Testis (tissue), 3 donors: Measurements from ENCODE around the gene STK38. TPM values are rescaled to one million over a fixed set of nuclear protein-coding genes. Genes with fewer than 3 reads are reported as not detected.

Experiments
- DNase-seq: peaks from one replicate; pipeline ENCODE4 v3.0.0-alpha.2; 2019
- H3K27ac ChIP-seq, 2 donors: fragments of 200-600 bp; sonication (generic); one replicate each; pipeline ENCODE4 v1.5.1; 2019
- H3K27me3 ChIP-seq: fragments of 200-600 bp; sonication (generic); one replicate; pipeline ENCODE4 v1.5.1; 2019
- H3K36me3 ChIP-seq: fragments of 200-600 bp; sonication (generic); one replicate; pipeline ENCODE4 v1.5.1; 2017; ENCODE audit warnings: low read depth; ENCODE audit errors: missing control alignments
- H3K4me1 ChIP-seq: fragments of 200-600 bp; sonication (generic); one replicate; pipeline ENCODE4 v1.5.1; 2019
- H3K4me3 ChIP-seq, 2 donors: fragments of 200-600 bp; sonication (generic); one replicate each; pipeline ENCODE4 v1.5.1; 2017 to 2019
- H3K9me3 ChIP-seq: fragments of 200-600 bp; sonication (generic); one replicate; pipeline ENCODE4 v1.5.1; 2017
- POLR2A ChIP-seq: fragments of 450-650 bp; IDR thresholded peaks from one replicate; pipeline ENCODE4 v1.6.1; 2017; ENCODE audit warnings: antibody characterized with exemption, mild to moderate bottlenecking, moderate library complexity
- WGBS, 2 donors: methylation state at CpG; one replicate each; pipeline ENCODE4 v1.1.5; 2018; 5-methylcytosine and 5-hydroxymethylcytosine counted together
- intact Hi-C: fragments of 100-400 bp; cut with DNase I; formaldehyde crosslinking; loops from one replicate; pipeline ENCODE4 v1.15.1; 2023; ENCODE audit warnings: low total_unique reads
- polyA plus RNA-seq: library from polyadenylated mRNA; stranded (reverse); fragments of 350-450 nt; fragmentation: Illumina TruSeq; extraction: RNeasy Lipid Tissue Mini Kit (QIAGEN cat#74804); gene quantifications from one replicate; pipeline ENCODE4 v1.2.3, GENCODE V29; 2014; ENCODE audit warnings: low read depth, low replicate concordance; ENCODE audit not compliant: insufficient read depth
- total RNA-seq, 2 donors: library from RNA; depleted of rRNA; stranded (reverse); fragments of >200 nt; gene quantifications; one replicate each; pipeline ENCODE4 v1.2.3, GENCODE V29; 2016
- TF ChIP-seq, protein P1 (sequence below), 3 experiments: fragments of 450-650 bp in 2 of 3; fragments of 200-600 bp in 1 of 3; sonication (generic) in 1 of 3; IDR thresholded peaks; one replicate each; pipeline ENCODE4 v1.5.1; 2016 to 2019; ENCODE audit warnings: antibody characterized with exemption in 3 of 3, mild to moderate bottlenecking in 2 of 3, moderate library complexity in 1 of 3

Gene STK38
- total and polyA plus RNA-seq, 3 donors from 2014 or later, result 20.4 to 23.9 (median 22.0) TPM

DNA sequence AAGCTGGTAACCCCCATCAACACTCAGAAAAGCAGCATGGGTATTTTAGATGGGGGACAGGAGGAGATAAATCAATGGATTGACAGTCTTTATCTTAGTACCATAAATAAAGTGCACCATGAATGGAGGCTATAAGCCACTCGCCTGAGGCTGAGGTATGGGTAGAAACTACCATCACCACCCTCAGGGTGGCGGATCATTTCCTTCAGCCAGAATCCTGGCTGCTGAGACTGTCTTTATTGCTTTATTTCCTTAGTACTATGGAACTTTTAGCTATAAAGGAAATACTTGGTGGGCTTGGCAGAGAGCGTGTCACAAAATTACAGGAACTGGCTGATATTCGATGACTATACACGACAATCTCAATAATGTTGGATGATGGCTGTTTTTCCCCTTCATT, 52.2 kb downstream of the STK38 start:
- TF ChIP-seq, protein P1, sequence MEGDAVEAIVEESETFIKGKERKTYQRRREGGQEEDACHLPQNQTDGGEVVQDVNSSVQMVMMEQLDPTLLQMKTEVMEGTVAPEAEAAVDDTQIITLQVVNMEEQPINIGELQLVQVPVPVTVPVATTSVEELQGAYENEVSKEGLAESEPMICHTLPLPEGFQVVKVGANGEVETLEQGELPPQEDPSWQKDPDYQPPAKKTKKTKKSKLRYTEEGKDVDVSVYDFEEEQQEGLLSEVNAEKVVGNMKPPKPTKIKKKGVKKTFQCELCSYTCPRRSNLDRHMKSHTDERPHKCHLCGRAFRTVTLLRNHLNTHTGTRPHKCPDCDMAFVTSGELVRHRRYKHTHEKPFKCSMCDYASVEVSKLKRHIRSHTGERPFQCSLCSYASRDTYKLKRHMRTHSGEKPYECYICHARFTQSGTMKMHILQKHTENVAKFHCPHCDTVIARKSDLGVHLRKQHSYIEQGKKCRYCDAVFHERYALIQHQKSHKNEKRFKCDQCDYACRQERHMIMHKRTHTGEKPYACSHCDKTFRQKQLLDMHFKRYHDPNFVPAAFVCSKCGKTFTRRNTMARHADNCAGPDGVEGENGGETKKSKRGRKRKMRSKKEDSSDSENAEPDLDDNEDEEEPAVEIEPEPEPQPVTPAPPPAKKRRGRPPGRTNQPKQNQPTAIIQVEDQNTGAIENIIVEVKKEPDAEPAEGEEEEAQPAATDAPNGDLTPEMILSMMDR (IDR thresholded peaks at IDR 0.05), result no peak
- DNase-seq, result no peak
- no peaks in the 10 kb centered on the region for H3K4me1 ChIP-seq
- no peaks in the 10 kb centered on the region for H3K9me3 ChIP-seq
- intact Hi-C loops, result no loop called here
- no peaks in the 10 kb centered on the region for H3K36me3 ChIP-seq
- H3K27me3 ChIP-seq, result no peaks in the 10 kb centered on the region
- no peak overlapping the region for H3K4me3 ChIP-seq
- WGBS, 2 donors, result 98 to 99% methylated on average over 5 of the region's 5 CpGs
- no peak overlapping the region for H3K27ac ChIP-seq

DNA sequence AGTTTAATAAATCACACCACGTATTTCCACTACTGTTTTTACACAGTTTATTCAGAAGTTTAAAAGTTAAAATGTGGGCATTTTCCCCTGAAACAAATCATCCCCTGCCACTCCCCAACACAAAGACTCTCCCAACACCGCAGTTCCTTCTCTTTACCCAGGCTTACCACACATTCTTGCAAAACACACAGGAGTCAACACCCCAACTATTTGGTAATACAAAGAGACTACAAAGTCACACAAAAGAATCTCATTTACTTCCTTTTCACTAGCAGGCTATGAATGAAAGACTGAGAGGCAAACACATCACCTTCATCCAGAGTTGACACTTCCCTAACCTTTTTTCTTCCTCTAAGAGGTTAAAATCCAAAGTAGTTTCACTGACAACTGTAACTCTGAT, 53.4 kb downstream of the STK38 start:
- no peak for DNase-seq
- Histone ChIP-seq H3K9me3 (no peaks in the 10 kb centered on the region), H3K36me3 (no peaks in the 10 kb centered on the region), H3K27ac (no peak overlapping the region), H3K4me3 (no peak overlapping the region), H3K4me1 (no peaks in the 10 kb centered on the region), H3K27me3 (no peaks in the 10 kb centered on the region)
- 81 to 87% methylated on average over 2 of the region's 2 CpGs for WGBS, 2 donors
- intact Hi-C loops, result no loop called here
- TF ChIP-seq, protein P1 (IDR thresholded peaks at IDR 0.05), result no peak
- no peak for TF ChIP-seq POLR2A

DNA sequence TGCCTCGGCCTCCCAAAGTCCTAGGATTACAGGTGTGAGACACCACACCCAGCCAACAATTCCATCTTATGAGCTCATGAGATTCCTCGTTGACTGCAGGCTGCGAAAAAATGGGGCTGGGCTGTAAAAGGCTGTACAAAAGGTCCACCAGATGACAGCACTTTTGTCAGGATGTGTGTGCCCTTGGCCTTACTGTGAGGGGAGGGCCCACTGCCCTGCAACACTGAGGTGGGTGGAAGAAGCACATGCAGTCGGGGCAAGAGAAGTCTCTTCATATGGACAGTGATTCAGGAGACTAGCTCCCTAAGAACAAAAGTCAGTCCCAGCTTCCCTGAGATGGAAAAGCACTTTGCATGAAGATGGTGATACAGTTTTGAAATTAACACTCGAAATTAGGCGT, 54.0 kb downstream of the STK38 start:
- H3K36me3 ChIP-seq, result no peaks in the 10 kb centered on the region
- H3K9me3 ChIP-seq, result no peaks in the 10 kb centered on the region
- 82 to 84% methylated on average over 6 of the region's 6 CpGs for WGBS, 2 donors
- H3K27ac ChIP-seq, result no peak overlapping the region
- H3K4me3 ChIP-seq, result no peak overlapping the region
- TF ChIP-seq POLR2A, result no peak
- TF ChIP-seq, protein P1 (IDR thresholded peaks at IDR 0.05), result no peak
- H3K27me3 ChIP-seq, result no peaks in the 10 kb centered on the region
- intact Hi-C loops, result no loop called here
- DNase-seq, result no peak
- no peaks in the 10 kb centered on the region for H3K4me1 ChIP-seq

DNA sequence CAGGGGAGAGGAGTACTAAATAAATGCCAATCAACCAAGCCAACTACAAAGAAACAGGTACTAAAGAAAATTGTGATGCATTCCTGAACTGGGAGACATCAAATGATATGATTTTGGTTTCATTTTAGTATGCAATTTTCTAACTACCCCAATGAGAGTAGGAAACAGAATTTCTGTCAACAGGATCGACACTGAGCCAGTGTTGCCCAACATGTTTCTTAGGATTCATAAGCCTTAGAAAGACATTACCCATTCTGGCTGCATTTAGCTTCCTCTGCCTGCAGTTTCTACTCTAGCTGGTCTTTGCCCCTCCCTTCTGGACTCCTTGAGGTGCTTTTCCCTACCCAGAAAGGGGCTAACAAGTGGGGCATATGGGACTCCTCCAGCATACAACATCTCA, 54.7 kb downstream of the STK38 start:
- Histone ChIP-seq H3K36me3 (no peaks in the 10 kb centered on the region), H3K9me3 (no peaks in the 10 kb centered on the region), H3K27ac (no peak overlapping the region), H3K27me3 (no peaks in the 10 kb centered on the region), H3K4me1 (no peaks in the 10 kb centered on the region), H3K4me3 (no peak overlapping the region)
- 97 to 100% methylated on average over 1 of the region's 1 CpG for WGBS, 2 donors
- DNase-seq, result no peak
- TF ChIP-seq, protein P1 (IDR thresholded peaks at IDR 0.05), result no peak
- no peak for TF ChIP-seq POLR2A
- intact Hi-C loops, result no loop called here

DNA sequence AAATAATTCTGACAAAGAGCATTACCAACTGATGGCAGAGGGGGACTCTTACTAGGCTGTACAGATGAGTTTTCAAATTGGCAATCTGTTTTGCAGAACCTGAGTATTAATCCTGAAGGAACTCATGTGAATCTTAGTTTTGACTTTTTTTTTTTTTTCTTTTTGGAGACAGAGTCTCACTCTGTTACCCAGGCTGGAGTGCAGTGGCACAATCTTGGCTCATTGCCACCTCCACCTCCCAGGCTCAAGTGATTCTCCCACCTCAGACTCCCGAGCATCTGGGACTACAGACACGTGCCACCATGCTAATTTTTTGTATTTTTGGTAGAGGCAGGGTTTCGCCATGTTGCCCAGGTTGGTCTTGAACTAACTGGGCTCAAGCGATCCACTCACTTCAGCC, 55.2 kb downstream of the STK38 start:
- Histone ChIP-seq H3K9me3 (no peaks in the 10 kb centered on the region), H3K36me3 (no peaks in the 10 kb centered on the region), H3K4me3 (no peak overlapping the region), H3K27ac (no peak overlapping the region), H3K4me1 (no peaks in the 10 kb centered on the region), H3K27me3 (no peaks in the 10 kb centered on the region)
- no peak for TF ChIP-seq POLR2A
- TF ChIP-seq, protein P1 (IDR thresholded peaks at IDR 0.05), result no peak
- DNase-seq, result no peak
- 87 to 88% methylated on average over 4 of the region's 4 CpGs for WGBS, 2 donors
- intact Hi-C loops, result no loop called here
